HCT116 (cell line): Measurements from ENCODE around the gene ZP3. TPM values are rescaled to one million over a fixed set of nuclear protein-coding genes. Genes with fewer than 3 reads are reported as not detected.
A peak's percentile ranks its signal among the peaks of the same experiment; 100 is the strongest.

ENCODE experiments used
- ATAC-seq: fragments of 200-7000 bp; cut with Tn5 transposase; 2 replicates; pipeline ENCODE4 v1.9.1; 2020; ENCODE audit warnings: mild to moderate bottlenecking, moderate library complexity
- Bru-seq: library from RNA; stranded (reverse); fragments of 400-500 nt; gene quantifications from one replicate; lab custom pipeline; 2021; lab: Mats Ljungman, UMichigan
- BruChase-seq, 2 experiments: library from RNA; stranded (reverse); fragments of 400-500 nt; gene quantifications; one replicate each; lab custom pipeline; 2021; lab: Mats Ljungman, UMichigan
- BruUV-seq: library from RNA; stranded (reverse); fragments of 400-500 nt; replicated peaks from 2 replicates; lab custom pipeline; 2021; lab: Mats Ljungman, UMichigan
- CTCF ChIA-PET: fragments of 300-600 bp; sonication (Branson Sonifier 250); formaldehyde crosslinking; loops from one replicate; lab custom pipeline; 2021; ENCODE audit warnings: antibody characterized with exemption; lab: Charles Lee
- POLR2A ChIA-PET: fragments of 300-600, 350-600 bp; sonication (Branson Sonifier 250); formaldehyde crosslinking; loops from one replicate; lab custom pipeline; 2021; ENCODE audit warnings: antibody characterized with exemption; lab: Charles Lee
- RAD21 ChIA-PET, 2 experiments: fragments of 300-600 bp; sonication (Branson Sonifier 250); formaldehyde crosslinking; loops; one replicate each; lab custom pipeline; 2023; ENCODE audit warnings: low total read pairs in 2 of 2; ENCODE audit not compliant: uncharacterized antibody in 2 of 2, unreplicated experiment in 2 of 2, low non-redundant PET in 1 of 2; lab: Charles Lee
- DNase-seq: peaks from one replicate; pipeline ENCODE4 v3.0.0-alpha.2; 2010; ENCODE audit warnings: low read depth, low spot score
- H2AFZ ChIP-seq: fragments of 200-600 bp; shearing (Covaris generic), sonication (generic); 2 replicates; pipeline ENCODE4 v1.6.1; 2017; ENCODE audit warnings: low read depth, mixed run types, mixed read lengths, antibody characterized with exemption, low read length; ENCODE audit not compliant: poor library complexity, severe bottlenecking
- H3K27ac ChIP-seq: 2 replicates; pipeline ENCODE4 v1.5.1; 2012; ENCODE audit warnings: low read depth, low read length
- H3K27me3 ChIP-seq: fragments of 200-600 bp; sonication (generic); 2 replicates; pipeline ENCODE4 v1.6.1; 2016; ENCODE audit warnings: mixed run types, low read length, mixed read lengths; ENCODE audit not compliant: insufficient read depth
- H3K36me3 ChIP-seq, 2 experiments: fragments of 200-500 bp in 1 of 2; fragments of 200-600 bp in 1 of 2; sonication (Bioruptor generic) in 1 of 2; sonication (generic) in 1 of 2; 2 replicates each; pipeline versions ENCODE4 v1.5.1 to v1.6.1; 2014 to 2016; ENCODE audit warnings: low read length in 2 of 2, inconsistent platforms in 1 of 2, mixed read lengths in 1 of 2, mixed run types in 1 of 2; ENCODE audit not compliant: insufficient read depth in 2 of 2, control insufficient read depth in 1 of 2
- H3K4me1 ChIP-seq, 2 experiments: fragments of 200-600 bp in 1 of 2; sonication (generic) in 1 of 2; 2 replicates each; pipeline versions ENCODE4 v1.5.1 to v1.6.1; 2012 to 2017; ENCODE audit warnings: low read length in 2 of 2, inconsistent platforms in 1 of 2, mild to moderate bottlenecking in 1 of 2, mixed read lengths in 1 of 2, mixed run types in 1 of 2, moderate library complexity in 1 of 2; ENCODE audit not compliant: insufficient read depth in 2 of 2, control insufficient read depth in 1 of 2
- H3K4me2 ChIP-seq: fragments of 200-600 bp; sonication (generic); 2 replicates; pipeline ENCODE4 v1.6.1; 2017; ENCODE audit warnings: mixed run types, low read length, mixed read lengths
- H3K4me3 ChIP-seq, 2 experiments: fragments of 200-600 bp in 1 of 2; sonication (generic) in 1 of 2; replicated peaks in 1 of 2; 2 replicates each; pipeline ENCODE4 v1.5.1; 2011 to 2016; ENCODE audit warnings: low read length in 2 of 2, control low read depth in 1 of 2, low read depth in 1 of 2, mild to moderate bottlenecking in 1 of 2, mixed read lengths in 1 of 2, mixed run types in 1 of 2
- H3K79me2 ChIP-seq: fragments of 200-600 bp; sonication (generic); 2 replicates; pipeline ENCODE4 v1.6.1; 2017; ENCODE audit warnings: mild to moderate bottlenecking, mixed run types, low read length, moderate library complexity, mixed read lengths; ENCODE audit not compliant: insufficient read depth
- H3K9ac ChIP-seq: fragments of 200-600 bp; sonication (generic); 2 replicates; pipeline ENCODE4 v1.6.1; 2016; ENCODE audit warnings: low read length, mixed read lengths
- H3K9me2 ChIP-seq: fragments of 200-600 bp; sonication (generic), shearing (Covaris generic); 2 replicates; pipeline ENCODE4 v1.6.1; 2017; ENCODE audit warnings: mixed run types, mild to moderate bottlenecking, moderate library complexity; ENCODE audit not compliant: insufficient read depth
- H3K9me3 ChIP-seq, 2 experiments: fragments of 200-500 bp in 1 of 2; fragments of 200-600 bp in 1 of 2; sonication (Bioruptor generic) in 1 of 2; sonication (generic) in 1 of 2; 2 replicates each; pipeline ENCODE4 v1.6.1; 2014 to 2017; ENCODE audit warnings: low read length in 2 of 2, mixed read lengths in 2 of 2, inconsistent platforms in 1 of 2, low read depth in 1 of 2, mild to moderate bottlenecking in 1 of 2, mixed run types in 1 of 2, moderate library complexity in 1 of 2; ENCODE audit not compliant: control insufficient read depth in 1 of 2, insufficient read depth in 1 of 2
- H4K20me1 ChIP-seq: fragments of 200-600 bp; sonication (generic), shearing (Covaris generic); 2 replicates; pipeline ENCODE4 v1.6.1; 2017; ENCODE audit warnings: mixed run types, mild to moderate bottlenecking, moderate library complexity; ENCODE audit not compliant: insufficient read depth
- ATF3 ChIP-seq: IDR thresholded peaks from 2 replicates; pipeline ENCODE4 v1.6.1; 2012
- EZH2phosphoT487 ChIP-seq: fragments of 200-600 bp; IDR thresholded peaks from 2 replicates; pipeline ENCODE4 v1.6.1; 2018; ENCODE audit warnings: antibody characterized with exemption, borderline replicate concordance
- RAD21 ChIP-seq: IDR thresholded peaks from 2 replicates; pipeline ENCODE4 v1.6.1; 2012; ENCODE audit warnings: low read depth, mild to moderate bottlenecking
- SP1 ChIP-seq: IDR thresholded peaks from 2 replicates; pipeline ENCODE4 v1.6.1; 2012; ENCODE audit warnings: low read depth
- YY1 ChIP-seq: IDR thresholded peaks from 2 replicates; pipeline ENCODE4 v1.6.1; 2011; ENCODE audit warnings: low read length, low read depth, moderate library complexity, mild to moderate bottlenecking; ENCODE audit not compliant: insufficient replicate concordance; ENCODE audit errors: extremely low read depth
- ZBTB33 ChIP-seq: IDR thresholded peaks from 2 replicates; pipeline ENCODE4 v1.6.1; 2011; ENCODE audit warnings: mild to moderate bottlenecking, low read length, moderate library complexity; ENCODE audit not compliant: insufficient replicate concordance; ENCODE audit errors: extremely low read depth
- ZFX ChIP-seq: fragments of 450-650 bp; IDR thresholded peaks from 2 replicates; pipeline ENCODE4 v1.6.1; 2017
- intact Hi-C: fragments of 100-400 bp; cut with micrococcal nuclease; formaldehyde crosslinking; loops from 2 replicates; pipeline ENCODE4 v1.10.0; 2022
- long read RNA-seq: library from polyadenylated mRNA; unstranded; transcript quantifications from one replicate; pipeline ENCODE4 v2.0.0, GENCODE V29; 2021; ENCODE audit not compliant: unreplicated experiment
- polyA plus RNA-seq: library from polyadenylated mRNA; unstranded; fragments of >200 nt; gene quantifications from 2 replicates; pipeline ENCODE4 v1.2.1, GENCODE V29; 2012; ENCODE audit warnings: missing spikeins
- total RNA-seq: library from RNA; stranded (reverse); gene quantifications from one replicate; pipeline ENCODE4 v1.2.1, GENCODE V29; 2021; ENCODE audit not compliant: unreplicated experiment

ZP3 gene
- total RNA-seq (23.4 TPM), Bru-seq, nascent RNA (percentile 54 among the genes with signal in this experiment), BruChase-seq, experiment 1, labeled RNA remaining after a 6-hour chase (percentile 43 among the genes with signal in this experiment), BruChase-seq, experiment 2, labeled RNA remaining after a 2-hour chase (percentile 48 among the genes with signal in this experiment)
- 19.6 and 25.9 TPM in 2 replicates for polyA plus RNA-seq
- long read RNA-seq, transcript ZP3-201 (9 exons, 1,483 nt): major isoform, 8 of 15 reads
- long read RNA-seq, partial matches to known transcripts: 1 of 15 reads
- long read RNA-seq, other reads (novel, unspliced or antisense): 5 of 15 reads

DNA sequence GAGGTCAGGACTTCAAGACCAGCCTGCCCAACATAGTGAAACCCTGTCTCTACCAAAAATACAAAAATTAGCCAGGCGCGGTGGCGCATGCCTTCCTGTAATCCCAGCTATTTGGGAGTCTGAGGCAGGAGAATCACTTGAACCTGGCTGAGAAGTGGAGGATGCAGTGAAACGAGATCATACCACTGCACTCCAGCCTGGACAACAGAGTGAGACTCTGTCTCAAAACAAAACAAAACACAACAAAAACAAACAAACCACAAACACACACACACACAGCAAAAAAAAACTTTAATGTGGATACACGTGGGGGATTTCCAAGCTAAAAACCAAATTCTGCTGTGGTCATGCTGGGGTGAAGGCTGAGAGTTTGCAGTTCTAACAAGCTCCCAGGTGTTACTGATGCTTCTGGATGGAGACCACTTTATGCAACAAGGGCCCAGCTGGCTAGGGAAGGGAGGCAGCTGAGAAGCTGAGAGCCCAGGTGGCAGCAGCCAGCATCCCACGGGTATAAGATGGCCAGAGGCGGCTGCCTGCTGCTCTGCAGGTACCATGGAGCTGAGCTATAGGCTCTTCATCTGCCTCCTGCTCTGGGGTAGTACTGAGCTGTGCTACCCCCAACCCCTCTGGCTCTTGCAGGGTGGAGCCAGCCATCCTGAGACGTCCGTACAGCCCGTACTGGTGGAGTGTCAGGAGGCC is at the start of gene ZP3:
Gene ZP3, plus strand, starts transcription at position 538 of the 699 bp plus-strand sequence. Its CDS starts 15 bp downstream, at position 553.
- no peaks in the 10 kb centered on the region for H3K27me3 ChIP-seq
- no peak within 1 kb of the TSS for H3K4me3 ChIP-seq
- H3K9me2 ChIP-seq: no peaks in the 10 kb centered on the region
- H2AFZ ChIP-seq: no peak within 1 kb of the TSS
- intact Hi-C loops: no loop called here
- BruUV-seq: no TSS peak
- TF ChIP-seq SP1: no peak
- TF ChIP-seq YY1: no peak
- no peak for TF ChIP-seq ZBTB33
- TF ChIP-seq ATF3: no peak
- TF ChIP-seq RAD21: no peak
- no peak for TF ChIP-seq EZH2phosphoT487
- no peak for TF ChIP-seq ZFX
- ChIA-PET RAD21 (no interaction called here), POLR2A (no interaction called here), CTCF (no interaction called here)
- peak within 1 kb of the TSS; percentile 36; the same call in 1 of the 2 replicates for H3K27ac ChIP-seq
- H3K9me3 ChIP-seq: peaks cover 0 to 5% of the 10 kb centered on the region in 2 experiments; a peak in 2 of 4 replicates
- no peaks in the 10 kb centered on the region for H4K20me1 ChIP-seq
- H3K9ac ChIP-seq: peak within 1 kb of the TSS; percentile 44
- DNase-seq: no peak
- H3K4me1 ChIP-seq: peaks cover 21 to 53% of the 10 kb centered on the region in 2 experiments
- H3K36me3 ChIP-seq: no peaks in the 10 kb centered on the region
- H3K79me2 ChIP-seq: no peaks in the 10 kb centered on the region
- ATAC-seq: no peak
- peak within 1 kb of the TSS; percentile 61 for H3K4me2 ChIP-seq
